A673 (cell line): Measurements from ENCODE around the gene EXOC6.

Experiments
- EZH2 ChIP-seq: fragments of 200-600 bp; sonication (generic); IDR thresholded peaks from 2 replicates; pipeline ENCODE4 v1.6.1; 2017; ENCODE audit warnings: borderline replicate concordance, low read depth, mild to moderate bottlenecking, mixed read lengths, antibody characterized with exemption, low read length; ENCODE audit not compliant: poor library complexity, severe bottlenecking
- TF ChIP-seq, protein P1 (sequence below): fragments of 300-800, 200-600 bp; sonication (generic); conservative IDR thresholded peaks from 2 replicates; pipeline ENCODE4 v1.5.1; 2017; ENCODE audit warnings: low read depth, mild to moderate bottlenecking, antibody characterized with exemption, low read length, moderate library complexity, mixed read lengths

DNA sequence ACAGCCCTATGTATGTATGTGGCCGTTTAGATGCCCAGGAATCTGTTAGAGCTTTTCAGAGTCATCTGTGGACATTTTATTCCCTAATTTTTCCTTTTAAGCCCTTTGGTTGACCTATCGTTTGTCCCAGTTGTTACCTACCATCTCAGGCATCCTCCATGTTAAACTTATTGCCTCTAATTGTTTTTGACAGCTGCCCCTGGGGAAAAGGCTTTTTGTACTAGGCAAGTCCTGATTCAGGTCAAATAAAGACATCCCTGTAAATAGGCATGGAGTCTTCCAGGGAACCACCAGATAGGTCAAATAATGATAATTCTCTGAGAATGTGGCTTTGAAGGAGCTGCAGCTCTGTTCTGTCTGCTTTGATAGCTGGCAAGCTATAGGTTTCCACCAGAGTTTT is 124.6 kb downstream of the EXOC6 start:
- TF ChIP-seq, protein P1, sequence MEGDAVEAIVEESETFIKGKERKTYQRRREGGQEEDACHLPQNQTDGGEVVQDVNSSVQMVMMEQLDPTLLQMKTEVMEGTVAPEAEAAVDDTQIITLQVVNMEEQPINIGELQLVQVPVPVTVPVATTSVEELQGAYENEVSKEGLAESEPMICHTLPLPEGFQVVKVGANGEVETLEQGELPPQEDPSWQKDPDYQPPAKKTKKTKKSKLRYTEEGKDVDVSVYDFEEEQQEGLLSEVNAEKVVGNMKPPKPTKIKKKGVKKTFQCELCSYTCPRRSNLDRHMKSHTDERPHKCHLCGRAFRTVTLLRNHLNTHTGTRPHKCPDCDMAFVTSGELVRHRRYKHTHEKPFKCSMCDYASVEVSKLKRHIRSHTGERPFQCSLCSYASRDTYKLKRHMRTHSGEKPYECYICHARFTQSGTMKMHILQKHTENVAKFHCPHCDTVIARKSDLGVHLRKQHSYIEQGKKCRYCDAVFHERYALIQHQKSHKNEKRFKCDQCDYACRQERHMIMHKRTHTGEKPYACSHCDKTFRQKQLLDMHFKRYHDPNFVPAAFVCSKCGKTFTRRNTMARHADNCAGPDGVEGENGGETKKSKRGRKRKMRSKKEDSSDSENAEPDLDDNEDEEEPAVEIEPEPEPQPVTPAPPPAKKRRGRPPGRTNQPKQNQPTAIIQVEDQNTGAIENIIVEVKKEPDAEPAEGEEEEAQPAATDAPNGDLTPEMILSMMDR = no peak
- TF ChIP-seq EZH2 = no peak
